GM18858 (cell line): ENCODE data around the gene EXPH5.

ENCODE experiments used
- ATAC-seq: cut with Tn5 transposase; IDR thresholded peaks from one replicate; pipeline ENCODE4 v1.9.1; 2021; ENCODE audit not compliant: unreplicated experiment

Gene EXPH5

GRCh38 chr11:108474664-108475463, 118.7 kb downstream of the EXPH5 start:
- ATAC-seq: no peak

GRCh38 chr11:108472681-108473080, 120.9 kb downstream of the EXPH5 start:
- ATAC-seq: no peak

- ATAC-seq: no peak
Measured at GRCh38 chr11:108468478-108468864, 125.1 kb downstream of the EXPH5 start.

GRCh38 chr11:108467091-108467823, 126.3 kb downstream of the EXPH5 start, which contains the start of gene C11orf65:
Gene C11orf65 (minus strand): TSS chr11:108467529. CDS start chr11:108461559, 5,970 bp downstream.
- peak; percentile 96 for ATAC-seq

- ATAC-seq: no peak
Measured at GRCh38 chr11:108466405-108466804, 127.2 kb downstream of the EXPH5 start.
